Measurements from ENCODE around the gene TM4SF4. TPM values are rescaled to one million over a fixed set of nuclear protein-coding genes. Genes with fewer than 3 reads are reported as not detected.

The TM4SF4 gene
- total RNA-seq, 2 experiments from 2014 or later: not detected

- CTCF ChIA-PET: interaction anchor here (0.6 kb wide), 1 partner anchor 28 kb away, joined by 3 read pairs; no protein-coding TSS in a partner anchor
- H3K4me3 Mint-ChIP-seq: no peak overlapping the region
- ATAC-seq (no peak), DNase-seq (no peak)
- POLR2A ChIA-PET: no interaction called here
- no peaks in the 10 kb centered on the region for H3K36me3 Mint-ChIP-seq (ENCODE audit: low read depth)
- intact Hi-C loops (cut with DNase I, micrococcal nuclease): no loop called here
- H3K9me3 Mint-ChIP-seq (ENCODE audit: low read depth): no peaks in the 10 kb centered on the region
- peaks cover 10% of the 10 kb centered on the region for H3K27me3 Mint-ChIP-seq
- H3K4me1 Mint-ChIP-seq: no peaks in the 10 kb centered on the region
- no peak overlapping the region for H3K27ac Mint-ChIP-seq
These were observed 68.1 kb downstream of the TM4SF4 start for GRCh38 chr3:149542375-149543312.

GRCh38 chr3:149545049-149545448 is 70.6 kb downstream of the TM4SF4 start:
- ATAC-seq: no peak
- Mint-ChIP-seq H3K4me3 (no peak overlapping the region), H3K9me3 (ENCODE audit: low read depth) (no peaks in the 10 kb centered on the region), H3K27ac (no peak overlapping the region), H3K4me1 (no peaks in the 10 kb centered on the region), H3K27me3 (peaks cover 10% of the 10 kb centered on the region), H3K36me3 (ENCODE audit: low read depth) (no peaks in the 10 kb centered on the region)
- ChIA-PET POLR2A (no interaction called here), CTCF (interaction anchor here (1.3 kb wide), 1 partner anchor 11 kb away, joined by 3 read pairs; no protein-coding TSS in a partner anchor)
- intact Hi-C loops (cut with DNase I, micrococcal nuclease): no loop called here
- no peak for DNase-seq

DNA sequence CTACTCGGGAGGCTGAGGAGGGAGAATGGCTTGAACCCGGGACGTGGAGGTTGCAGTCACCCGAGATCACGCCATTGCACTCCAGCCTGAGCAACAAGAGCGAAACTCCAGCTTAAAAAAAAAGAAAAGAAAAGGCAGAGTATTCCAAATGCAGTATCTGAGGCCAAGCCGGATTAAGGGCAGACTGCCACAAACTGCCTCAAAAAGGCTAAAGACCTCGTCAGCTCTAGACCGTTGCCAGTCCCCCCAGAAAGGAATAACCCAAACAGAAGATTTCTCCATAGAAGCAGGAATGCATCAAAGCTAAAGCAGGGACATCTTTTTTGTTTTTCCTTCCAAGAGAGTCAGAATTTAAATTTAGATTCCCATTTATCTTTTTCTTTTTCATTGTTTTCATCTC is 72.9 kb downstream of the TM4SF4 start:
- Mint-ChIP-seq H3K4me3 (no peak overlapping the region), H3K27ac (no peak overlapping the region), H3K36me3 (ENCODE audit: low read depth) (no peaks in the 10 kb centered on the region), H3K9me3 (ENCODE audit: low read depth) (no peaks in the 10 kb centered on the region), H3K27me3 (peaks cover 10% of the 10 kb centered on the region), H3K4me1 (no peaks in the 10 kb centered on the region)
- CTCF ChIA-PET: no interaction called here
- ATAC-seq (no peak), DNase-seq (no peak)
- POLR2A ChIA-PET: no interaction called here
- intact Hi-C loops (cut with DNase I, micrococcal nuclease): no loop called here

DNA sequence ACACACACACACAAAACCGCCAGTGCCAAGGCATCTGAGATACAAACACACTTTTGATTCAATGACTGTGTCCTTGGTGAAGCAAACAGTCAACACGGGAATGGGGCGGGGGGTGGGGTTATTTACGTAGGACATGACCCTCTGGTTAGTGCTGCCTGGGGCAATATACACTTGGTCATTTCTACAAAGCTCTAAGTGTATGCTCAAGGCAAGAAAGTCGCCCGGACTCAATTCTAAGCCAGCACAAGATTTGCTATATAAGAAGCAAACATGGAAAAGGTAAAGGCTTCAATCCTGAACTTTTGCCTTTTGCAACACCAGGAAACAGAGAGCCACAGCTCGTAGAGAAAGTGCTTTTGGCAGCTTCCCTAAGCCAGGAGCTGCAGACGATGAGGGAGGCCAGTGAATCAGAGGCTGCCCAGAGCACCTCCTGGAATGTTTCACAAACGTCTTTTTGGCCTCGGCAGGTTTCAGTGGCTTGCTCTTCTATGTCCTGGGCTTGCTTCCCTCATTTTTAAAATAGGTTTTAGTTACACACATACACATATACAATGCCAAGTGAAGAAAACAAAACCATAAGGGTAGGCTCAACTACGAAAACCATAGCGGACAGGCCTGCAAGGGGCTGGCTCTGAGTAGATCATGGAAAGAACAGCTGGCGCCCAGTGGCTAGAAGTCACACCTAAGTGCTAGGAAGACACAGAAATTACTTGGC is 73.6 kb downstream of the TM4SF4 start:
- Mint-ChIP-seq H3K36me3 (ENCODE audit: low read depth) (no peaks in the 10 kb centered on the region), H3K27ac (no peak overlapping the region), H3K9me3 (ENCODE audit: low read depth) (no peaks in the 10 kb centered on the region), H3K4me1 (no peaks in the 10 kb centered on the region), H3K4me3 (no peak overlapping the region), H3K27me3 (peaks cover 6% of the 10 kb centered on the region)
- DNase-seq (no peak), ATAC-seq (no peak)
- intact Hi-C loops (cut with DNase I, micrococcal nuclease): no loop called here
- ChIA-PET CTCF (no interaction called here), POLR2A (no interaction called here)

DNA sequence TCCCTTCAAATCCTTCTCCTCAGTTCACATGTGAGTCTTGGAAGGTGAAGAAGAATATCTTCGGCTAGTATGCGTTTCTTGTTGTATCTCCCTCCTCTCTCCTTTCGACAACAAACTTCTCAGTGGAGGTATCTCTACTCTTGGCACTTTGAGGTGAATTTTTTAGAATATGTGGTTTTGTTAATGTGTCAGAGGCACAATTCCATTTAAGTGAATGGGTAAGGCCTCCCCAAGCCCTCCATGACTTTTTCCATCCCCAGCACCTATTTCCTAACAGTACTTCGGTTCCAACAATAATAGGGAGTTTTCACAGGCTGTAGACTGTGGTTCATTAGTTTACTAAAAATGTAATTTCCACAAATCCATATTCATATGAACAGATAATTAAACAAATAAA is 74.2 kb downstream of the TM4SF4 start:
- no peak overlapping the region for H3K4me3 Mint-ChIP-seq
- H3K36me3 Mint-ChIP-seq (ENCODE audit: low read depth): no peaks in the 10 kb centered on the region
- H3K27me3 Mint-ChIP-seq: peaks cover 6% of the 10 kb centered on the region
- POLR2A ChIA-PET: no interaction called here
- no peak for ATAC-seq
- no peaks in the 10 kb centered on the region for H3K9me3 Mint-ChIP-seq (ENCODE audit: low read depth)
- intact Hi-C loops (cut with DNase I, micrococcal nuclease): no loop called here
- DNase-seq: no peak
- CTCF ChIA-PET: no interaction called here
- no peak overlapping the region for H3K27ac Mint-ChIP-seq
- H3K4me1 Mint-ChIP-seq: no peaks in the 10 kb centered on the region

- intact Hi-C loops (cut with DNase I, micrococcal nuclease): no loop called here
- POLR2A ChIA-PET: no interaction called here
- no peaks in the 10 kb centered on the region for H3K36me3 Mint-ChIP-seq (ENCODE audit: low read depth)
- no peak overlapping the region for H3K27ac Mint-ChIP-seq
- CTCF ChIA-PET: no interaction called here
- H3K4me3 Mint-ChIP-seq: no peak overlapping the region
- peaks cover 9% of the 10 kb centered on the region for H3K27me3 Mint-ChIP-seq
- H3K4me1 Mint-ChIP-seq: peaks cover 4% of the 10 kb centered on the region
- ATAC-seq (no peak), DNase-seq (no peak)
- no peaks in the 10 kb centered on the region for H3K9me3 Mint-ChIP-seq (ENCODE audit: low read depth)
These were observed 77.0 kb downstream of the TM4SF4 start for GRCh38 chr3:149551500-149551899.

GRCh38 chr3:149552700-149553099 is 78.2 kb downstream of the TM4SF4 start:
- Mint-ChIP-seq H3K4me1 (peaks cover 4% of the 10 kb centered on the region), H3K4me3 (no peak overlapping the region), H3K27ac (no peak overlapping the region), H3K27me3 (peaks cover 8% of the 10 kb centered on the region), H3K9me3 (ENCODE audit: low read depth) (no peaks in the 10 kb centered on the region), H3K36me3 (ENCODE audit: low read depth) (no peaks in the 10 kb centered on the region)
- ATAC-seq: no peak
- DNase-seq: no peak
- CTCF ChIA-PET: no interaction called here
- POLR2A ChIA-PET: interaction anchor here (0.6 kb wide), 1 partner anchor 29 kb away, joined by 3 read pairs; no protein-coding TSS in a partner anchor
- intact Hi-C loops (cut with DNase I, micrococcal nuclease): no loop called here

Other genes with a start within 250 kb of the TM4SF4 start
- gene TM4SF18, start 141.1 kb upstream of the TM4SF4 start, total RNA-seq: not detected
- gene TM4SF1, start 97.0 kb upstream of the TM4SF4 start, total RNA-seq: not detected
- gene WWTR1, start 183.3 kb downstream of the TM4SF4 start, total RNA-seq: under 1 TPM; 0.46 to 0.54 TPM